Transverse colon (tissue), 4 donors: Measurements from ENCODE around the gene ZNF827. TPM values are rescaled to one million over a fixed set of nuclear protein-coding genes. Genes with fewer than 3 reads are reported as not detected.

Experiments used
- DNase-seq: peaks from one replicate; pipeline ENCODE4 v3.0.0-alpha.2; 2019
- H3K27ac ChIP-seq, 4 donors: fragments of 200-600 bp; sonication (generic); 2 replicates each; pipeline ENCODE4 v1.5.1; 2016 to 2018; ENCODE audit warnings: inconsistent platforms in 4 of 4
- H3K27me3 ChIP-seq: fragments of 200-600 bp; sonication (generic); 2 replicates; pipeline ENCODE4 v1.5.1; 2017; ENCODE audit warnings: inconsistent platforms
- H3K36me3 ChIP-seq, 4 donors: fragments of 200-600 bp; sonication (generic); 2 replicates each; pipeline ENCODE4 v1.5.1; 2017 to 2019; ENCODE audit warnings: inconsistent platforms in 4 of 4
- H3K4me1 ChIP-seq, 4 donors: fragments of 200-600 bp; sonication (generic); 2 replicates each; pipeline ENCODE4 v1.5.1; 2017 to 2020; ENCODE audit warnings: inconsistent platforms in 4 of 4
- H3K4me3 ChIP-seq, 4 donors: fragments of 200-600 bp; sonication (generic); 1 replicate in 1 of 4; 2 replicates in 3 of 4; pipeline versions ENCODE4 v1.5.1 to v1.6.1; 2017 to 2019; ENCODE audit warnings: inconsistent platforms in 4 of 4
- H3K9me3 ChIP-seq, 2 donors: fragments of 200-600 bp; sonication (generic); 2 replicates each; pipeline ENCODE4 v1.5.1; 2017 to 2019; ENCODE audit warnings: inconsistent platforms in 2 of 2
- EP300 ChIP-seq: sonication (generic); formaldehyde crosslinking; IDR thresholded peaks from one replicate; pipeline ENCODE4 v1.6.1; 2017; ENCODE audit warnings: antibody characterized with exemption, low read depth
- POLR2A ChIP-seq: fragments of 450-650 bp; IDR thresholded peaks from one replicate; pipeline ENCODE4 v1.6.1; 2016; ENCODE audit warnings: antibody characterized with exemption, mild to moderate bottlenecking, moderate library complexity
- POLR2AphosphoS5 ChIP-seq, 3 donors: sonication (generic); formaldehyde crosslinking; IDR thresholded peaks; one replicate each; pipeline ENCODE4 v1.6.1; 2016; ENCODE audit warnings: antibody characterized with exemption in 3 of 3
- WGBS, 2 donors: methylation state at CpG; one replicate each; pipeline ENCODE4 v1.1.5; 2018; ENCODE audit warnings: low coverage in 1 of 2; 5-methylcytosine and 5-hydroxymethylcytosine counted together
- in situ Hi-C, 4 donors: fragments of 200-750 bp; cut with MboI; loops; one replicate each; pipeline versions ENCODE4 v1.15.0 to v1.15.1; 2017; ENCODE audit warnings: low sequenced_read_pairs in 3 of 4, low pct_ligation_motif_present in 1 of 4, low pct_unique_long_range_greater_than_20kb in 1 of 4
- intact Hi-C: fragments of 100-400 bp; cut with DNase I; formaldehyde crosslinking; loops from one replicate; pipeline ENCODE4 v1.15.1; 2023; ENCODE audit warnings: low total_unique reads
- total RNA-seq, 4 donors: library from RNA; depleted of rRNA; stranded (reverse); fragments of >200 nt; gene quantifications; one replicate each; pipeline ENCODE4 v1.1.0, GENCODE V29; 2016
- TF ChIP-seq, protein P1 (sequence below), 5 experiments: fragments of 200-600 bp in 3 of 5; fragments of 450-650 bp in 2 of 5; sonication (generic) in 3 of 5; IDR thresholded peaks; 1 replicate in 2 of 5; 2 replicates in 3 of 5; pipeline ENCODE4 v1.5.1; 2016 to 2017; ENCODE audit warnings: antibody characterized with exemption in 5 of 5, inconsistent platforms in 3 of 5, mild to moderate bottlenecking in 2 of 5, moderate library complexity in 1 of 5

ZNF827 gene
- total RNA-seq, 4 donors from 2014 or later = 22.5 to 61.3 (median 29.2) TPM

DNA sequence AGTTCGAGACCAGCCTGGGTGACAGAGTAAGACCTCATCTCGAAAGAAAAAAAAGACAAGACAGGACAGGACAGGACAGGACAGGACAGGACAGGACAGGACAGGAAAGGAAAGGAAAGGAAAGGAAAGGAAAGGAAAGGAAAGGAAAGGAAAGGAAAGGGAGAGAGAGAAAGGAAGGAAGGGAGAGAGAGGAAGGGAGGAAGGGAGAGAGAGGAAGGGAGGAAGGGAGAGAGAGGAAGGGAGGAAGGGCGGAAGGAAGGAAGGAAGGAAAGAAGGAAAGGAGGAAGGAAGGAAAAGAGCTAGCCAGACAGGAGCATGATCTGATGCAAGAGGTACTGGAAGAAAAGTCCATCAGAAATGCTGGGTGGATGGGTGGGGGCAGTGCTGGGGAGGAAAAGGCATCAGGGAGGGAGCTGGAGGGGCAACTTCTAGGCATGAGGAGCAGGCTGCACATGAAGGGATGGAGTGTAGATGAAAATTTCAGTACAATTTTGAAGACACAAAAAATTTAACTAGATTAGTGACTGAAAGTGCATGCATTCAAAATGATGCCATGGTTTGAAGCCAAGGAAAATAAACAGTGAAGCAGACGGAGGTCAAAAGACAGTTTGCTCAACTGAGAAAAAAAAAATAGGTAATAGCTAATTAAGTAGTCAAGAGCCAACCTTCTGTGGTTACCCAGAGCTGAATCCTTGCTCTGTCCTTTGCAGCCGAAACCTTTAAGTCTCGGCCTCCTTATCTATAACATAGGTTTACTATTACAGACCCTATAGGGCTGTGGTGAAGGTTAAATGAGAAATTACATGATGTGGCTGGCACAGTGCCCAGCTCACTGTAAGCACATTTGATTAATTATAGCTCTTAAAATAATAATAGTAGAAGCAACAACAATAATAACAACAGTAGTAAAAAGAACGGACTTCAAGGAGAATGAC, 59.9 kb downstream of the ZNF827 start:
- H3K36me3 ChIP-seq = no peaks in the 10 kb centered on the region
- no peak overlapping the region for H3K4me3 ChIP-seq
- in situ Hi-C loops = no loop called here
- no peak for DNase-seq
- peak overlapping the region in 3 of 4 donors; percentile 38 to 63 (median 54) for H3K27ac ChIP-seq
- H3K27me3 ChIP-seq = no peaks in the 10 kb centered on the region
- intact Hi-C loops = no loop called here
- TF ChIP-seq POLR2A = no peak
- no peak for TF ChIP-seq POLR2AphosphoS5 (IDR thresholded peaks at IDR 0.05)
- TF ChIP-seq EP300 = no peak
- TF ChIP-seq, protein P1, sequence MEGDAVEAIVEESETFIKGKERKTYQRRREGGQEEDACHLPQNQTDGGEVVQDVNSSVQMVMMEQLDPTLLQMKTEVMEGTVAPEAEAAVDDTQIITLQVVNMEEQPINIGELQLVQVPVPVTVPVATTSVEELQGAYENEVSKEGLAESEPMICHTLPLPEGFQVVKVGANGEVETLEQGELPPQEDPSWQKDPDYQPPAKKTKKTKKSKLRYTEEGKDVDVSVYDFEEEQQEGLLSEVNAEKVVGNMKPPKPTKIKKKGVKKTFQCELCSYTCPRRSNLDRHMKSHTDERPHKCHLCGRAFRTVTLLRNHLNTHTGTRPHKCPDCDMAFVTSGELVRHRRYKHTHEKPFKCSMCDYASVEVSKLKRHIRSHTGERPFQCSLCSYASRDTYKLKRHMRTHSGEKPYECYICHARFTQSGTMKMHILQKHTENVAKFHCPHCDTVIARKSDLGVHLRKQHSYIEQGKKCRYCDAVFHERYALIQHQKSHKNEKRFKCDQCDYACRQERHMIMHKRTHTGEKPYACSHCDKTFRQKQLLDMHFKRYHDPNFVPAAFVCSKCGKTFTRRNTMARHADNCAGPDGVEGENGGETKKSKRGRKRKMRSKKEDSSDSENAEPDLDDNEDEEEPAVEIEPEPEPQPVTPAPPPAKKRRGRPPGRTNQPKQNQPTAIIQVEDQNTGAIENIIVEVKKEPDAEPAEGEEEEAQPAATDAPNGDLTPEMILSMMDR (IDR thresholded peaks at IDR 0.05) = no peak
- WGBS, 2 donors = 67 to 85% methylated on average over 7 of the region's 7 CpGs
- H3K4me1 ChIP-seq = peaks cover 3 to 28% (median 16%) of the 10 kb centered on the region in 4 donors
- H3K9me3 ChIP-seq = no peaks in the 10 kb centered on the region

DNA sequence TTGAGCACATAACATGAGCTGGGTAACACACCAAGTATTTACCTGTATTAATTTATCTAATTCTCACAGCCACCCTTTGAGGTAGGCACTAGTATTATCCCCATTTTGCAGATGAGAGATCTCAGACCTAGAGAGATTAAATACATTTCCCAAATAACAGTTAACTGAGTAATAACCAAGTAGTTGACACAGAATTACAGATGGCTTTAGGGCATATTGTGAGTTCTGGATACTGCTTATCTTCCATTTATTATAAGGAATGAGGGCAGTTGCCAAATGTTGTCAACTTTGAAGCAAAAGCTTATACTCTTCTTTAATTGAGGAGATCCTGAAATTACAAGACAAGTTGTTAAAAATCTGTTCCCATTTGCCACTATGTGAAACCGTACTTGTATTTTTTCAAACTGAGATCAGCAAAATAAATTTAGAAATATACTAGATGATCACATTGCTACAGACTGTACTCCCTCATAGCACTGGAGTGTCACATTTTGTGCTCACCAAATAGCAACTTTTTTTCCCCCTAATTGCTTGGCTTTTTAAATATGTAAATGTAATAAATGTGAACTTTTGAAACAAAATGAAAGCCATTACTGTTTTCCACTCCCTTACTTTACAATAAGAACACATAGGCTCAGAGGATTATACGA, 62.0 kb downstream of the ZNF827 start:
- TF ChIP-seq EP300 (no peak), POLR2AphosphoS5 (IDR thresholded peaks at IDR 0.05) (no peak), POLR2A (no peak)
- TF ChIP-seq, protein P1 (IDR thresholded peaks at IDR 0.05) = no peak
- Histone ChIP-seq H3K4me3 (no peak overlapping the region), H3K9me3 (no peaks in the 10 kb centered on the region), H3K4me1 (peaks cover 2 to 16% (median 9%) of the 10 kb centered on the region in 4 donors), H3K27me3 (no peaks in the 10 kb centered on the region), H3K36me3 (no peaks in the 10 kb centered on the region), H3K27ac (no peak overlapping the region)
- intact Hi-C loops = no loop called here
- 94 to 100% methylated on average over 2 of the region's 2 CpGs for WGBS, 2 donors
- DNase-seq = no peak
- in situ Hi-C loops = no loop called here

DNA sequence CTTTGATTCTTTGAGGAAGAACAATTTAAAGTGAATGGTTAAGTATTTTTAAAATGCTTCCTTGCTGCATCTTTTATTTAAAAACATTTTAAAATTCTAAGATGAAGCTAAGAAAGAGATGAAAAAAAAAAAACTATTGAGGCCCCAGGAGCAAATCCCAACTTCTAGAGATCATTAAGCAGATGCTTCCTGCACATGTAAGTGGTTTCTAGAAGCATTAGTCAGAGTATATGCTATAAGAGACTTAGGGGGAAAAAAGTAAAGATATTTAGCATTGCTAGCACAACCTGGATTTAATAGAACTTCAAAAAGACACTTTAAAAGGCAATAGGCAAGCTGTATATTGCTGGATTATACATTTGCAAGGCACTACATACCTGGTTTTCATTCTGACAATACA, 64.7 kb downstream of the ZNF827 start:
- Histone ChIP-seq H3K36me3 (no peaks in the 10 kb centered on the region), H3K4me3 (no peak overlapping the region), H3K27ac (no peak overlapping the region), H3K4me1 (peaks cover 0 to 13% (median 4%) of the 10 kb centered on the region in 4 donors), H3K27me3 (no peaks in the 10 kb centered on the region), H3K9me3 (no peaks in the 10 kb centered on the region)
- intact Hi-C loops (no loop called here), in situ Hi-C loops (no loop called here)
- DNase-seq = no peak
- no peak for TF ChIP-seq POLR2A
- TF ChIP-seq EP300 = no peak
- TF ChIP-seq POLR2AphosphoS5 (IDR thresholded peaks at IDR 0.05) = no peak
- TF ChIP-seq, protein P1 (IDR thresholded peaks at IDR 0.05) = no peak

DNA sequence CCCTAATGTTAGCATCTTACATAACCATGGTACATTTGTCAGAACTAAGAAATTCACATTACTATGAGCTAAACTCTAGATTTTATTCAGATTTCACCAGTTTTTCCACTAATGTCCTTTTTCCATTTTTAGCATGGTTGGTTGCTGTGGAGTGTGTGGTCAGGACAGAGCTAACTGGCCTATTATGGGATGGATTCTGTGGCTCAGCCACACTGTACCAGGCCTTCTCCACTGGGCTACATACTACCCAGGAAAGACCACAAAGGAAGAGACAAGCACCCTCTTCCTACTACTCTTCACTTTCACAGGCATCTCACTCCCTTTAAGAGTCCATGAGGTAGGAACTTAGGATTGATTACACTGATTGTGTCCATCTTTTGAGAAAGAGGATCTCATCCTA, 67.4 kb downstream of the ZNF827 start:
- Histone ChIP-seq H3K27me3 (no peaks in the 10 kb centered on the region), H3K4me3 (no peak overlapping the region), H3K36me3 (no peaks in the 10 kb centered on the region), H3K9me3 (no peaks in the 10 kb centered on the region), H3K4me1 (peaks cover 0 to 11% (median 3%) of the 10 kb centered on the region in 4 donors), H3K27ac (no peak overlapping the region)
- TF ChIP-seq POLR2A (no peak), POLR2AphosphoS5 (IDR thresholded peaks at IDR 0.05) (no peak), EP300 (no peak)
- TF ChIP-seq, protein P1 (IDR thresholded peaks at IDR 0.05) = no peak
- DNase-seq = no peak
- in situ Hi-C loops = no loop called here
- intact Hi-C loops = no loop called here
